ENCODE measurements around the gene CCDC88C.

CCDC88C gene

DNA sequence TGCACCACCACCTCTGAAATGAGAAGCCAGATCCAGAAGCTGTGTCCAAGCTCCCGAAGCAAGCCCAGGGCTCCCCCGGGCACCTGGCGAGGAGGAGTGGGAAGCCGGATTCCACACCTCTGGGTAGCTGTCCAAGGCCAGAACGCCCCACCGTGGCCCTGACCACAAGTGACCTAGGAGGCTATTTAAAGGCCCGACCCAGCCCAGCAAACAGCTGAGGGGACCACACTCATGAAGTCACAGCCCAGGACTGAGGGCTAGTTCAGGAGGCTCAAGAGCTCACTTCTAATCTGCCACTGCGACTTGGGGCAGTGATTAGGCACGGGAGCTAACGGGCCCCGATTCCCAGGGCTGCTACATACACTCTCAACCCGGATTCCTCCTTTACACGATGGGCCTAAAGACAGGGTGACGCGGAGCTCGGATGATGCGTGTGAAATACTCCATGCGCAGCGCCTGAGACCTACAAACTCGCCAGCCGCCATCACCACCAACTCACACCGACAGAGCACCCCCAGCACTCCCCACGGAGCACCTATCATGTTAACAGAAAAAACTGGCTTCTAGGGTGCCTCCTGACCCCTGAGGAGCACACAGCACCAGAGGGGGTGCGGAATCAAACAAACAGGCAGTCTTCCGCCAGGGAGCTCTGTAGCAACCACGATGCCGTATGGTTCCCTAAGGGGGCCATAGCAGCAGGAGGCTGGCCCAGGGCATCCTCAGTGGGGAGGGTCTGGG is 89.1 kb downstream of the CCDC88C start:
- DNase-seq (ENCODE audit: low spot score) = no peak

- no peak for DNase-seq (ENCODE audit: low spot score)
These were observed 89.8 kb downstream of the CCDC88C start for GRCh38 chr14:91327661-91328312.

GRCh38 chr14:91327250-91327595 is 90.4 kb downstream of the CCDC88C start:
- DNase-seq (ENCODE audit: low spot score) = no peak

GRCh38 chr14:91326514-91327249 is 90.9 kb downstream of the CCDC88C start:
- no peak for DNase-seq (ENCODE audit: low spot score)

GRCh38 chr14:91324606-91325575 is 92.7 kb downstream of the CCDC88C start:
- peak; percentile 19 for DNase-seq (ENCODE audit: low spot score)

GRCh38 chr14:91323671-91324605 is 93.7 kb downstream of the CCDC88C start:
- peak; percentile 94 for DNase-seq (ENCODE audit: low spot score)

GRCh38 chr14:91323031-91323430 is 94.6 kb downstream of the CCDC88C start:
- DNase-seq (ENCODE audit: low spot score) = no peak

DNA sequence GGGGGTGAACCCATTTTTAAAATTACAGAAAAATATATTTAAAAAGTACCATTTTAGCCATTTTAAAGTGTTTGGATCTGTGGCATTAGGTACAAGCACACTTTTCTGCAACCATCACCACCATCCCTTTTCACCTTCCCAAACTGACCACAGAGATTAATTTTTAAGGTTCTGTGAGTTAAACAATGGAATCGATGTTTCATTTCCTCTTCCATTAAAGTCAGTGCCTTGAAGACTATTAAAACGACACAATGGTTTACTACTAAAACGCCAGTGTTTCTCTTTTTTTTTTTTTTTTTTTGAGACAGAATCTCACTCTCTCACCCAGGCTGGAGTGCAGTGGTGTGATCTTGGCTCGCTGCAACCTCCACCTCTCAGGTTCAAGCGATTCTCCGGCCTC is 95.0 kb downstream of the CCDC88C start:
- no peak for DNase-seq (ENCODE audit: low spot score)

- no peak for DNase-seq (ENCODE audit: low spot score)
These were observed 96.5 kb downstream of the CCDC88C start for GRCh38 chr14:91321131-91321530.

- DNase-seq (ENCODE audit: low spot score) = no peak
These were observed 97.4 kb downstream of the CCDC88C start for GRCh38 chr14:91320266-91320665.

- DNase-seq (ENCODE audit: low spot score) = no peak
These were observed 98.7 kb downstream of the CCDC88C start for GRCh38 chr14:91318911-91319310.

DNA sequence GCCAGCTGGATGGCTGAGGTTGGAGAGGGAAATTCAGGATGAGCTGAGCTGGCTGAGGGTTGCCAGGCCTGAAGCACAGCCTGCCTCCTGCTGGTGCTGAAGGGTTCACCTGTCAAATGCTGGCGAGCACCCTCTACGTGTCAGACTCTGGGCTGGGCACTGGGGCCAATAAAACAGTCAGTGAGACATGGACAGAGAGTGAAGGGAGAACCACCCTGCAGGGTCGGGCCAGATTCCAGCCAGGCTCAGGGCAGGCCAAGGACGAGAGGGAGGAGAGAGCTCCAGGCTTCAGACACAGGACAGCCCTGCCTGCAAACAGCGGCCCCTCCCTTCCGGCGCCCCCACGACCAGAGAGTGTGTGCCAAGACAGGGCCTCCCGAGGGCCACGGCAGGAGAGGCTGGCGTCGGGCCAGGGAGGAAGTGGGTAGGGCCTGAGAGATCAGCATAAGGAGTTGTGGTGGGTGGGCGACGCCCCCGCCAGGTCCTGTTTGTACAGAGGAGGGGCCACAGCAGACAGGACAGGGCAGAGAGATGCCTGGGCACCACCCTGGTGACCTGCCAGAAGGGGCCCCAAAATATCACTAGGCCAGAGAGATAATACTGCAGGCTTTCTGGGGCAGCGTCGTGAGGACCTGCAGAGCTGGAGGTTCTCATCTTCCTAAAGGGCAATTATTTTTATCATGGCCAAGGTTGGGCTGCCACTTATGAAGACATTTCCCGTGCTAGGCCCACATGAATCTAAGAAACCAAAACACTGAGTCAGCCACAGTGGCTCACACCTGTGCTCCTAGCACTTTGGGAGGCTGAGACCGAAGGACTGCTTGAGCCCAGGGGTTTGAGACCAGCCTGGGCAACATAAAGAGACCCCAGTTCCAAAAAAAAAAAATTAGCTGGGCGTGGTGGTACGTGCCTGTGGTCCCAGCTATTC is 100.0 kb downstream of the CCDC88C start:
- DNase-seq (ENCODE audit: low spot score) = peak; percentile 83

- no peak for DNase-seq (ENCODE audit: low spot score)
These were observed 100.9 kb downstream of the CCDC88C start for GRCh38 chr14:91316761-91317160.

DNA sequence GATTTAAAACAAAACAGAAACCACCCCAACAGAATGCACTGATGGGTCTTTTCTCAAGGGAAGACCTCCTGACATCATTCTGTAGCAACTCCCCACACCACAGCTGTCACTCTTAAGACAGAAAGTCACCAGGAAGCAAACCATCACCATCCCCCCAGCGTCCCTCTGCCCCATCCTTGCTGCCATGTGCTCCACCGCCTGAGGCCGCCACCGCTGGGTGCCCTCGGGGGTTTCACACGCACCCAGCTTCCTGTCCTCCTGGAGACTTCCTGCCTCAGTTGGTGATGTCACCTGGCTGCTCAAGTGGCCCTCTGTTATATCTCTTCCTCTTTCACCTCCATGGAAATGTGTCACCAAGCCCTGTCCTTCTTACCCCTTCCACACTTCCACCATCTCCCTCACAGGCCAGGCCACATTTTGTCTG is 101.8 kb downstream of the CCDC88C start:
- DNase-seq (ENCODE audit: low spot score) = peak; percentile 83

DNA sequence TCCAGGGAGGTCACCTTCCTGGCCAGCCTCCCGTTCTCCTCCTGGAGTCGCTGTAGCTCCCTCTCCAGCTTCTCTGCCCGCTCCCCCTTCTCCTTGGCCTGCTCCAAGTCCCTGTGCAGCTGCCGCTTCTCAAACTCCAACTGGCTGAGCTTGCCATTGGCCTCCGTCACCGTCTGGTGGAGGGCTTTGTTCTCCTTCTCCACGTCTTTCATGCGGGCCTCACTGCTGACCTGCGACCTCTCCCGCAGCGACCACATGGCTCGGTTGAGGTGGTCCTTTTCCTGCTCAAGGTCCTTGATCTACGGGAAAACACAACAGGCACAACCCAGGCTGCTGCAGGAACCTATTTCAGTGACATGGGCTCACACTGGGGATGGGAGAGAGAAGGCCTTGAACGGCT is 103.8 kb downstream of the CCDC88C start:
- DNase-seq (ENCODE audit: low spot score) = no peak

GRCh38 chr14:91313154-91313850 is 104.3 kb downstream of the CCDC88C start:
- no peak for DNase-seq (ENCODE audit: low spot score)

GRCh38 chr14:91311284-91311662 is 106.3 kb downstream of the CCDC88C start:
- peak; percentile 73 for DNase-seq (ENCODE audit: low spot score)

DNA sequence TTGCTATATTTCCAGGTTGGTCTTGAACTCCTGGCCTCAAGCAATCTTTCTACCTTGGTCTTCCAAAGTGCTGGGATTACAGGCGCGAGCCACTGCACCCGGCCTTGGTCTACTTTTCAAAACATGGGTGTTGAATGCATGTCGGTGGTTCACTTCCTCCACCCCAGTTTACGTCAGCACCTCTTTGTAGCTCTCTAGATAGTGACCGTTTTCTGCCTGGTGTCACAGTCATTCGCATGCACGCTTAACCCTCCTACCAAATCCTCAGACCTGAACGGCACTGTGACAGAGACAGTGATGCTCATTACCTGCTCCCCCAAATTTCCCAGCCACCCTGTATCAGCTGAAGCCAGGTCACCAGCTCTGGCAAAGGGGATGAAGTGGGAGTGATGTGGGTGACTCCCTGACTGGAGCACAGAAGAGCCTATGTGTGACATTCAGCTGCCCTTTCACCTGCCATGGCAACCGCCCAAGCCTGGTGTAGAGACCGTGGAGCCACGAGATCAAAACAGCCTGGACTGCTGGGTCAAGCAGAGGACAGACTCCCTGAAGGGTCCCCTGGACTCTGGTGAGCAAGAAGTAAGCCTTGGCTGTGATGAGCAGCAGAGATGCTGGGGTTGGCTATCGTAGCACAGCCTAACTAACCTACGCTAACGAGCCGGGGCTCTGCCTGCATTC is 106.9 kb downstream of the CCDC88C start:
- peak; percentile 48 for DNase-seq (ENCODE audit: low spot score)
